ENCODE measurements around the gene TMEM200C. TPM values are rescaled to one million over a fixed set of nuclear protein-coding genes. Genes with fewer than 3 reads are reported as not detected.
"Not testable (repeated sequence)": the region's sequence is repeated elsewhere in the genome, so short reads cannot be mapped to it uniquely, and the experiment has no call there.

TMEM200C gene
- total and polyA plus RNA-seq, 9 of the 15 experiments (the other 6 are each of a cell fraction or from before 2014, with no cell fraction given), result 0.04 TPM; not detected in 8

DNA sequence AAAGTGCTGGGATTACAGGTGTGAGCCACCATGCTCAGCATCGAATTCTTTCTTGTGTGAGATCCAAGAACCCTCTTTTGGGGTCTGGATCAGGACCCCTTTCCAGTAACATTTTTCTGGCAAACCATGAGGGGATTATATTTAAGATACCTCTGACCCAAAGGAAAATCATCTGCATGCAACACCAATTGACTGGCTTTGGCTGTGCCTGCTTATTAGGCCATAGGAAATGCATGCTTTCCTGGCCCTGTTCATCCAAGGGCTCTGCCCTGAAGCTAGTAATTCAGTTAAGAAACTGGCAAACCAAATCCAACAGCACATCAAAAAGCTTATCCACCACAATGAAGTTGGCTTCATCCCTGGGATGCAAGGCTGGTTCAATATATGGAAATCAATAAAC lies 33.2 kb downstream of the TMEM200C start:
- FAIRE-seq; DNase-seq (ENCODE audit: extremely low read depth in 1 of 4, low spot score in 3 of 4); H3K9me1 ChIP-seq (ENCODE audit: control insufficient read depth, insufficient read depth, low read length); H4K20me1 ChIP-seq (replicated peaks; ENCODE audit: control insufficient read depth, insufficient read depth, low read length); H2AFZ ChIP-seq (ENCODE audit: low read depth, low read length); H3K27ac ChIP-seq (ENCODE audit: extremely low read depth, low read depth, low read length); H3K4me1 ChIP-seq (replicated peaks in 1 of 2; ENCODE audit: control insufficient read depth in 2 of 2, insufficient read depth in 2 of 2, low read length in 2 of 2); H3K9me3 ChIP-seq (replicated peaks; ENCODE audit: control insufficient read depth, insufficient read depth, low read depth, low read length); H3K27me3 ChIP-seq (ENCODE audit: control insufficient read depth in 2 of 2, insufficient read depth in 2 of 2, low read length in 2 of 2); POLR2A ChIA-PET; BruUV-seq (replicated peaks); in situ Hi-C loops (cut with MboI); H3K4me2 ChIP-seq (ENCODE audit: insufficient read depth, low read length); H3K79me2 ChIP-seq (ENCODE audit: control insufficient read depth, insufficient read depth, low read length); ATAC-seq; CTCF ChIA-PET (ENCODE audit: low intra/inter-chr PET ratio); H3K4me3 ChIP-seq; H3K9ac ChIP-seq (ENCODE audit: insufficient read depth in 1 of 2, low read depth in 2 of 2, low read length in 2 of 2); H3K36me3 ChIP-seq (ENCODE audit: control insufficient read depth, insufficient read depth, low read length): not testable (repeated sequence)
- peak; percentile 74 for TF ChIP-seq ZFP36 (IDR thresholded peaks at IDR 0.05; ENCODE audit: low read depth, low read length, partially characterized antibody)
- 11% methylated on average over 1 of the region's 1 CpG for WGBS (ENCODE audit: insufficient coverage, low coverage, missing lambda C conversion rate)
- intact Hi-C loops (cut with micrococcal nuclease), result loop anchor here (10.0 kb wide), 1 partner anchor 63 kb away; no protein-coding TSS in a partner anchor

GRCh38 chr18:5857180-5857579 lies 38.1 kb downstream of the TMEM200C start:
- Histone ChIP-seq H3K79me2 (ENCODE audit: control insufficient read depth, insufficient read depth, low read length) (no peaks in the 10 kb centered on the region), H3K9me3 (replicated peaks; ENCODE audit: control insufficient read depth, insufficient read depth, low read depth, low read length) (no peaks in the 10 kb centered on the region), H3K4me1 (replicated peaks in 1 of 2; ENCODE audit: control insufficient read depth in 2 of 2, insufficient read depth in 2 of 2, low read length in 2 of 2) (no peaks in the 10 kb centered on the region), H4K20me1 (replicated peaks; ENCODE audit: control insufficient read depth, insufficient read depth, low read length) (no peaks in the 10 kb centered on the region), H3K9ac (ENCODE audit: insufficient read depth in 1 of 2, low read depth in 2 of 2, low read length in 2 of 2) (no peak overlapping the region), H2AFZ (ENCODE audit: low read depth, low read length) (no peak overlapping the region), H3K4me3 (no peak overlapping the region), H3K27me3 (ENCODE audit: control insufficient read depth in 2 of 2, insufficient read depth in 2 of 2, low read length in 2 of 2) (no peaks in the 10 kb centered on the region), H3K4me2 (ENCODE audit: insufficient read depth, low read length) (no peak overlapping the region), H3K36me3 (ENCODE audit: control insufficient read depth, insufficient read depth, low read length) (no peaks in the 10 kb centered on the region), H3K9me1 (ENCODE audit: control insufficient read depth, insufficient read depth, low read length) (no peaks in the 10 kb centered on the region), H3K27ac (ENCODE audit: extremely low read depth, low read depth, low read length) (no peak overlapping the region)
- CTCF ChIA-PET (ENCODE audit: low intra/inter-chr PET ratio), result no interaction called here
- no peak for TF ChIP-seq SRF (CRISPR knock-in tag; IDR thresholded peaks at IDR 0.05)
- no peak for TF ChIP-seq ZNF134 (CRISPR knock-in tag; conservative IDR thresholded peaks at IDR 0.05)
- TF ChIP-seq EWSR1 (IDR thresholded peaks at IDR 0.05; ENCODE audit: borderline replicate concordance, low read depth, partially characterized antibody), result no peak
- TF ChIP-seq ZNF644 (tag; IDR thresholded peaks at IDR 0.05; ENCODE audit: low read depth), result no peak
- no peak for TF ChIP-seq HCFC1 (IDR thresholded peaks at IDR 0.05; ENCODE audit: low read depth, low read length)
- TF ChIP-seq ARID3A (IDR thresholded peaks at IDR 0.05; ENCODE audit: borderline replicate concordance, low read depth, low read length), result no peak
- no peak for TF ChIP-seq ADNP (tag; IDR thresholded peaks at IDR 0.05)
- TF ChIP-seq NONO (IDR thresholded peaks at IDR 0.05; ENCODE audit: low read depth in 2 of 2, low read length in 1 of 2), result no peak
- no peak for TF ChIP-seq SREBF2 (CRISPR knock-in tag; IDR thresholded peaks at IDR 0.05)
- TF ChIP-seq HEY1 (CRISPR knock-in tag; IDR thresholded peaks at IDR 0.05; ENCODE audit: borderline replicate concordance), result no peak
- TF ChIP-seq RBBP5 (IDR thresholded peaks at IDR 0.05; ENCODE audit: borderline replicate concordance, insufficient read depth, low read length, poor library complexity, severe bottlenecking), result no peak
- TF ChIP-seq ZNF436 (CRISPR knock-in tag; IDR thresholded peaks at IDR 0.05), result no peak
- no peak for TF ChIP-seq CCNT2 (IDR thresholded peaks at IDR 0.05; ENCODE audit: borderline replicate concordance, extremely low read depth, insufficient read length, low read depth, low read length)
- POLR2A ChIA-PET, result no interaction called here
- FAIRE-seq (no peak), ATAC-seq (no peak), DNase-seq (ENCODE audit: extremely low read depth in 1 of 4, low spot score in 3 of 4) (no peak)
- 0% methylated on average over 3 of the region's 3 CpGs for WGBS (ENCODE audit: insufficient coverage, low coverage, missing lambda C conversion rate)
- intact Hi-C loops (cut with micrococcal nuclease) (no loop called here), in situ Hi-C loops (cut with MboI) (no loop called here)
- BruUV-seq (replicated peaks), result no TSS peak
